HEK293T (cell line): ENCODE results near the gene ATXN3.

Source experiments
- CTCF ChIA-PET: fragments of 350-600 bp; formaldehyde crosslinking; extraction: SDS; loops from one replicate; lab custom pipeline; 2021; ENCODE audit warnings: antibody characterized with exemption, inconsistent platforms; lab: Yijun Ruan, JAX
- POLR2A ChIA-PET: fragments of 350-600 bp; formaldehyde crosslinking; extraction: SDS; loops from one replicate; lab custom pipeline; 2020; ENCODE audit warnings: antibody characterized with exemption, inconsistent platforms; lab: Yijun Ruan, JAX
- DNase-seq: peaks from one replicate; pipeline ENCODE4 v3.0.0; 2012; ENCODE audit warnings: mixed read lengths; ENCODE audit errors: extremely low spot score
- ARNT ChIP-seq: fragments of 450-650 bp; IDR thresholded peaks from 2 replicates; pipeline ENCODE4 v1.6.1; 2017; ENCODE audit warnings: mild to moderate bottlenecking
- ELF4 ChIP-seq: fragments of 450-650 bp; IDR thresholded peaks from 2 replicates; pipeline ENCODE4 v1.6.1; 2017; ENCODE audit warnings: antibody characterized with exemption
- FOXA1 ChIP-seq: fragments of 450-650 bp; IDR thresholded peaks from 2 replicates; pipeline ENCODE4 v1.6.1; 2016; ENCODE audit warnings: mild to moderate bottlenecking
- FOXK2 ChIP-seq: fragments of 450-650 bp; IDR thresholded peaks from 2 replicates; pipeline ENCODE4 v1.6.1; 2016; ENCODE audit warnings: mild to moderate bottlenecking
- FOXM1 ChIP-seq: fragments of 450-650 bp; IDR thresholded peaks from 2 replicates; pipeline ENCODE4 v1.6.1; 2017; ENCODE audit warnings: mild to moderate bottlenecking, borderline replicate concordance
- HDGF ChIP-seq: fragments of 450-650 bp; IDR thresholded peaks from 2 replicates; pipeline ENCODE4 v1.6.1; 2017; ENCODE audit warnings: antibody characterized with exemption, borderline replicate concordance
- L3MBTL2 ChIP-seq: fragments of 450-650 bp; conservative IDR thresholded peaks from 2 replicates; pipeline ENCODE4 v1.6.1; 2016; ENCODE audit warnings: mild to moderate bottlenecking
- LEF1 ChIP-seq: fragments of 450-650 bp; IDR thresholded peaks from 2 replicates; pipeline ENCODE4 v1.6.1; 2017; ENCODE audit warnings: mild to moderate bottlenecking, borderline replicate concordance
- NFRKB ChIP-seq: fragments of 450-650 bp; IDR thresholded peaks from 2 replicates; pipeline ENCODE4 v1.6.1; 2016; ENCODE audit warnings: mild to moderate bottlenecking, moderate library complexity
- PKNOX1 ChIP-seq: fragments of 450-650 bp; IDR thresholded peaks from 2 replicates; pipeline ENCODE4 v1.6.1; 2016
- SP1 ChIP-seq: fragments of 450-650 bp; IDR thresholded peaks from 2 replicates; pipeline ENCODE4 v1.6.1; 2017
- SUZ12 ChIP-seq: fragments of 450-650 bp; IDR thresholded peaks from 2 replicates; pipeline ENCODE4 v1.6.1; 2016; ENCODE audit warnings: mild to moderate bottlenecking
- ZNF384 ChIP-seq: fragments of 450-650 bp; IDR thresholded peaks from 2 replicates; pipeline ENCODE4 v1.6.1; 2016

The ATXN3 gene

GRCh38 chr14:92012121-92012748 is 94.1 kb downstream of the ATXN3 start:
- ChIA-PET CTCF (no interaction called here), POLR2A (interaction anchor here (0.8 kb wide), 1 partner anchor 109 kb away, joined by 3 read pairs; the partner anchor contains the start of genes CPSF2 and NDUFB1)
- no peak for TF ChIP-seq HDGF
- no peak for TF ChIP-seq ARNT
- no peak for DNase-seq

- no peak for DNase-seq
- TF ChIP-seq SUZ12 (no peak), PKNOX1 (no peak), ZNF384 (no peak), SP1 (no peak), NFRKB (no peak), L3MBTL2 (no peak), ELF4 (no peak), ARNT (no peak), FOXK2 (no peak), FOXM1 (no peak)
- ChIA-PET POLR2A (no interaction called here), CTCF (no interaction called here)
These were observed 95.7 kb downstream of the ATXN3 start for GRCh38 chr14:92010644-92011043.

GRCh38 chr14:92009604-92010003 is 96.8 kb downstream of the ATXN3 start:
- no peak for TF ChIP-seq LEF1
- TF ChIP-seq ARNT: no peak
- no peak for TF ChIP-seq SP1
- TF ChIP-seq ELF4: no peak
- TF ChIP-seq FOXA1: no peak
- DNase-seq: no peak
- ChIA-PET POLR2A (no interaction called here), CTCF (no interaction called here)
